Adipose tissue (tissue), 3 donors: ENCODE measurements around the gene MTERF4. TPM values are rescaled to one million over a fixed set of nuclear protein-coding genes. Genes with fewer than 3 reads are reported as not detected.

Source experiments
- H3K27ac ChIP-seq: one replicate; pipeline ENCODE4 v1.5.1; 2013; ENCODE audit warnings: low read depth, low read length
- WGBS, 3 donors: extraction: QIAGEN DNeasy Blood & Tissue Kit; methylation state at CpG; one replicate each; pipeline ENCODE4 v1.1.7; 2013; 5-methylcytosine and 5-hydroxymethylcytosine counted together
- polyA plus RNA-seq, 3 donors: library from polyadenylated mRNA; stranded (reverse); fragments of 200-250 nt; gene quantifications; one replicate each; pipeline ENCODE4 v1.2.3, GENCODE V29; 2013
- donor health status: healthy with polysubstance abuse.
- donor health status: Bipolar disorder and iron deficiency.
- donor health status: healthy.

The MTERF4 gene
- polyA plus RNA-seq, 3 donors, result 23.5 to 34.8 (median 24.4) TPM

- H3K27ac ChIP-seq, result no peak overlapping the region
- WGBS, 3 donors, result 77 to 84% (median 82%) methylated on average over 18 of the region's 18 CpGs
Observed at GRCh38 chr2:241080405-241081189, 21.5 kb downstream of the MTERF4 start.

- H3K27ac ChIP-seq, result no peak overlapping the region
- 93 to 96% (median 96%) methylated on average over 16 of the region's 16 CpGs for WGBS, 3 donors
Observed at GRCh38 chr2:241074901-241075540, 27.1 kb downstream of the MTERF4 start.

GRCh38 chr2:241074065-241074818 lies 27.8 kb downstream of the MTERF4 start:
- WGBS, 3 donors, result 83 to 95% (median 93%) methylated on average over 16 of the region's 16 CpGs
- no peak overlapping the region for H3K27ac ChIP-seq

- 72 to 88% (median 87%) methylated on average over 25 of the region's 25 CpGs for WGBS, 3 donors
- no peak overlapping the region for H3K27ac ChIP-seq
Observed at GRCh38 chr2:241073166-241074064, 28.7 kb downstream of the MTERF4 start.

- 67 to 91% (median 85%) methylated on average over 14 of the region's 14 CpGs for WGBS, 3 donors
- H3K27ac ChIP-seq, result no peak overlapping the region
Observed at GRCh38 chr2:241072553-241073165, 29.4 kb downstream of the MTERF4 start.

- WGBS, 3 donors, result 86 to 88% (median 87%) methylated on average over 9 of the region's 9 CpGs
Observed at GRCh38 chr2:241072151-241072550, 29.9 kb downstream of the MTERF4 start.

GRCh38 chr2:241071677-241072111 lies 30.4 kb downstream of the MTERF4 start:
- WGBS, 3 donors, result 82 to 94% (median 90%) methylated on average over 23 to 25 of the region's 25 CpGs
- H3K27ac ChIP-seq, result no peak overlapping the region

More at GRCh38 chr2:241072151-241072550, 29.9 kb downstream of the MTERF4 start:
- no peak overlapping the region for H3K27ac ChIP-seq

GRCh38 chr2:241070811-241071676 lies 31.0 kb downstream of the MTERF4 start:
- 83 to 86% (median 86%) methylated on average over 25 to 30 of the region's 31 CpGs for WGBS, 3 donors
- no peak overlapping the region for H3K27ac ChIP-seq

GRCh38 chr2:241070361-241070760 lies 31.7 kb downstream of the MTERF4 start:
- WGBS, 3 donors, result 85 to 89% (median 88%) methylated on average over 13 of the region's 13 CpGs
- H3K27ac ChIP-seq, result no peak overlapping the region

- WGBS, 3 donors, result 55 to 88% (median 85%) methylated on average over 26 of the region's 26 CpGs
- H3K27ac ChIP-seq, result no peak overlapping the region
Observed at GRCh38 chr2:241069821-241070281, 32.2 kb downstream of the MTERF4 start.

- H3K27ac ChIP-seq, result no peak overlapping the region
- WGBS, 3 donors, result 93 to 95% (median 93%) methylated on average over 25 to 28 of the region's 28 CpGs
Observed at GRCh38 chr2:241068942-241069810, 32.9 kb downstream of the MTERF4 start.

GRCh38 chr2:241068136-241068941 lies 33.7 kb downstream of the MTERF4 start:
- 83 to 89% (median 83%) methylated on average over 25 of the region's 25 CpGs for WGBS, 3 donors
- no peak overlapping the region for H3K27ac ChIP-seq

- 90 to 93% (median 93%) methylated on average over 21 of the region's 21 CpGs for WGBS, 3 donors
- no peak overlapping the region for H3K27ac ChIP-seq
Observed at GRCh38 chr2:241067501-241068135, 34.5 kb downstream of the MTERF4 start.

- 86 to 90% (median 86%) methylated on average over 15 of the region's 15 CpGs for WGBS, 3 donors
- no peak overlapping the region for H3K27ac ChIP-seq
Observed at GRCh38 chr2:241066893-241067341, 35.2 kb downstream of the MTERF4 start.
